Eye (tissue), 1 donor: ENCODE data around the gene SDF4.
A peak's percentile ranks its signal among the peaks of the same experiment; 100 is the strongest.

Source experiments
- DNase-seq: peaks from one replicate; pipeline ENCODE4 v3.0.0-alpha.2; 2015

SDF4 gene

DNA sequence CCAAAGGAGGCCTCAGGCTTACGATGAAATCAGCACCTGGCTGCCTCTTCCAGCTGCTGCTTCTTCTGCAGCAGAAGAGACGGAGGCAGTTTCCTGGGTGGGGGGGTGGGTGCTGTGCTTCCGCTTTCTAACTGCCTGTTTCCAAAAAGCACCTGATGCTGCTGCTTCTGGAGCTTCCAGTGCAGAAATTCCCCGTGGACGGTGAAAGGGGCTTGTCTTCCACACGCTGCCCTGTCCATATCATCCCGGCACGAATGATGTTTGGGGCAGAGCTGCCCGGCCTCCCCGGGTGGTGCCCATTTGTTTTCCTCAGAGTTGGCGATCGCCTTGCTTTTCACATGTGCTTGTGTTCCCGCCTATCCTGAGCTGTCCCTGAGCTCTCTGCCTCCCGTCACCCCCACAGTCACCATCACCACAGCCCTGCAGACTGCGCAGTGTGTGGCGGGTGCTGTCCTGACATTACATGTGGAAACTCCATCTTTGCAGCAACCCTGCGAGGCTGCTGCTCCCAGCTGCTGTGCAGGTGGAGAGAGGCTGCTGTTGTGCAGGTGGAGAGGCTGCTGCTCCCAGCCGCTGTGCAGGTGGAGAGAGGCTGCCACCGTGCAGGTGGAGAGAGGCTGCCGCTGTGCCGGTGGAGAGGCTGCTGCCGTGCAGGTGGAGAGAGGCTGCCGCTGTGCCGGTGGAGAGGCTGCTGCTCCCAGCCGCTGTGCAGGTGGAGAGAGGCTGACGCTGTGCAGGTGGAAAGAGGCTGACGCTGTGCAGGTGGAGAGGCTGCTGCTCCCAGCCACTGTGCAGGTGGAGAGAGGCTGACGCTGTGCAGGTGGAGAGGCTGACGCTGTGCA lies 56.4 kb downstream of the SDF4 start:
- DNase-seq: no peak

- DNase-seq: peak; percentile 65
Observed at GRCh38 chr1:1173793-1174415, 57.9 kb downstream of the SDF4 start, which contains the start of gene TTLL10. Gene TTLL10 (plus strand): TSS chr1:1173880. CDS start chr1:1179216, 5,336 bp downstream.

DNA sequence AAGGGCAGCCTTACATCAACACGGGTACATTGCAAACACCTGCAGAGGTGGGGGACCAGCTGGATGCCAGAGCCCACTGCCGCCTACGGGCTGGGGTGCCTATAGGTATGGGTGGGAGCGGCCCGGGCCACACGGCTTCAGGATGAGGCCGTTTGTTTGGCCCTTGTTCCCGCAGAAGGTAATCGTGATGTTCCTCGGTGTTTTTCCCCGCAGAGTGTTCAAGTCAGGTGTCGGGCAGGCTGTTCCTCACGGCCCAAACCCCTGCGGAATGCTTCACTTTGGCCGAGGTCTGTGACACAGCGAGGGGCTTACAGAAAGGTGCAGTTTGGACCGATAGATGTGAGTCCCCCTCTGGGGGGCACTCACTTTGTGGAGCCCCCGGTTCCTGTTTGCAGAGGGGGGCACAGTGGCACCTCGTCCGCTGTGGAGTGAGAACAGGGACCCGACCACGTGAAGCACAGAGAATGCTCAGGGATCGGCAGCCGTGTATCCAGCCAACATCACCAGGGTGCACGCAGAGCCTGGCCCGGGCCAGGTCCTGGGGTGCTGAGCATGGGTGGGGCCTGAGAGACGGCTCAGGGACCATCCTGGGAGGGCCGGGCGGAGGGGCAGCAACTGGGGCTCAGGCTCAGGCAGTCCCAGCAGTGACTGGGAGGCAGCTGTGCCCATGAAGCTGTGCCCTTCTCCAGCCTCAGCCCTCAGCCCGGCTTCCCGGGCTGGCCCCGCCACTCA lies 58.6 kb downstream of the SDF4 start:
- no peak for DNase-seq

GRCh38 chr1:1171546-1172340 lies 60.1 kb downstream of the SDF4 start:
- DNase-seq: no peak

DNA sequence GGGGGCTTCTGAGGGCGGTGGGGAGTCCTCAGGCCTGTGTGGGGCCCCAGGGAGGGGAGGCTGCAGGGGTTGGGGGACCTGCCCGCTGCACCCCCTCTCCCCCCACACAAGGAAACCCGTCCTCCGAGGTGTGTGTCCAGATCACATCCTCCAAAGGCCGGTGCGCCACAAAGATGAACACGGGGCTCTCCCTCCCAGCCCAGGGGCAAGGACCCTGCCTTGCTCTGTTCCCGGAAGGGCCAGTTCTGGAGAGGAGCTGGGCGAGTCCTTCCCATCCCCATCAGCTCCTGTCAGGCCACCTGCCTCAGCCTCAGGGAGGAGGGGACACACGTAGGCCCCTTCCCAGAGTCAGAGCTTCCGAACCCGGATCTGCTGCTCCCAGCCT lies 60.6 kb downstream of the SDF4 start:
- no peak for DNase-seq

DNA sequence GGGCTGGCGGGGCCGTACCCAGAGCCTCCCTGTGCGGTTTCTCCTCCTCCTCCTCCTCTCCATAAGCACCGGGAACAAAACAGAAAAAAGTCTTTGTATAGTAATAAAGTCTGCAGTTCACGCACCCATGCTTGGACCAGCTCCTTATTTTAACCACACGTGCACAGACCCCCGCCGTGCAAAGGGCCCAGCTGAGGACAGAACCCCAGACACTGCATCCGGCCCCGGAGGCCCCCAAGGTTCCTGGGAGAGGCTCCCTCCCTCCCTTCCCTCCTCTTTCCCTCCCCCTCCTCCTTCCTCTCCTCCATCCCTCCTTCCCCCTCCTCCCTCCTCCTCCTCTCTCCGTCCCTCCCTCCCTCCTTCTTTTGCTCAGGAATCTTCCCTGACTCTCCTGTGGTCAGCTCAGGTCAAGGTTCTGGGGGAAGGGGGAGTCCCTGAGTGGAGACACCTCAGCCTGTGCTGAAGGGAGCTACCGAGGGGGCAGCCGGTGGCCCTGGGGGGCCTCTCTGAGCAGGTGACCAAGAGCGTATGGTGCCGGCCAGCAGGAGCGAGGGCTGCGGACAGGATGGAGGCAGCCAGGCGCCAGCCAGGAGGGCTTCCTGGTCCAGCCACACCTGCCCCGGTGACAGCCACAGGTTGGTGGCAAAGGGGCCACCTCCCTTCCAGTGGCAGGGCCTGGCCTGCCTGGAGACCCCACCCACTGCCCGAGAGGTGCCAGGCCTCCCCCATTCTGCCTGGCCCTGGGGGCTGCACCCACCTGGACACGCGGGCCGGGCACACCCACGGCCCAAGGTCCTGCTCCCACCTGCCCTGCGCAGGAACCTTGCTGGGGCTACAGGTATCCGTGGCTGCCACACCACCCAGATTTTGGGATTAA lies 61.3 kb downstream of the SDF4 start:
- DNase-seq: no peak

DNA sequence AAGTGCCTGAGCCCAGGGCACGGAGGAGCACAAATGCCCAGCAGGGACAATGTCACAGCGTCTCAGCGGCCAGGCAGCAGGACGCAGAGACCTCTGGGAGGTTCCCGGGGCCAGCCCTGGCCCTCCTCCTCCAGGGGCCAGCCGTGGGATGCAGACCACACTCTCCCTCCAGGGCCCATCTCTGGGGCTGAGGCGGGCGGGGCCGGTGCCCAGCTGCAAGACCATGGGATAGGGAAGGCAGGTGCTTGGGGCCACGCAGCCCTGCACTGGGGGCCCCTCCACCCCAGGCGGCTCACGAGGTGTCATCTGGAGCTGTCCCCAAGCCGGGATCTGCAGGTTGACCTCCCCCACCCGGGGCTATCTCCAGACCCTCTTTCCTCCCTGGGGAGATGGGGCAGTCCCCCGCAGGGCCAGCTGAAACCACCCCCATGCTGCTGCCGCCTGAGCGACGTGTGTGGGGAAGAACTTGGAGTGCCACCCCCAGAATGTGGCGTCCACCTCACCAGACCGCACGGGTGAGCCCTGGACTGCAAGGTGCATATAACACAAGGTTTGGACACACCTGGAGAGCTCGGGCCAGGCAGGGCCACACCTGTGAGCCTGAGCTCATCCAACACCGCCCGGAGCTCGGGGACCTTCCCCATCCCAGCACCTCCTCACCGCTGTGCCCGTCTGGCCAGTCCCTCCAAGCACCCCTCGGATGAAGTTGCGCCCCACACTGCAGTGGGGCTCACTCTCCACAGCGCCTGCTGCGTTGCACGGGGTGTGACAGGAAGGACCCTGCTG lies 62.2 kb downstream of the SDF4 start:
- no peak for DNase-seq

DNA sequence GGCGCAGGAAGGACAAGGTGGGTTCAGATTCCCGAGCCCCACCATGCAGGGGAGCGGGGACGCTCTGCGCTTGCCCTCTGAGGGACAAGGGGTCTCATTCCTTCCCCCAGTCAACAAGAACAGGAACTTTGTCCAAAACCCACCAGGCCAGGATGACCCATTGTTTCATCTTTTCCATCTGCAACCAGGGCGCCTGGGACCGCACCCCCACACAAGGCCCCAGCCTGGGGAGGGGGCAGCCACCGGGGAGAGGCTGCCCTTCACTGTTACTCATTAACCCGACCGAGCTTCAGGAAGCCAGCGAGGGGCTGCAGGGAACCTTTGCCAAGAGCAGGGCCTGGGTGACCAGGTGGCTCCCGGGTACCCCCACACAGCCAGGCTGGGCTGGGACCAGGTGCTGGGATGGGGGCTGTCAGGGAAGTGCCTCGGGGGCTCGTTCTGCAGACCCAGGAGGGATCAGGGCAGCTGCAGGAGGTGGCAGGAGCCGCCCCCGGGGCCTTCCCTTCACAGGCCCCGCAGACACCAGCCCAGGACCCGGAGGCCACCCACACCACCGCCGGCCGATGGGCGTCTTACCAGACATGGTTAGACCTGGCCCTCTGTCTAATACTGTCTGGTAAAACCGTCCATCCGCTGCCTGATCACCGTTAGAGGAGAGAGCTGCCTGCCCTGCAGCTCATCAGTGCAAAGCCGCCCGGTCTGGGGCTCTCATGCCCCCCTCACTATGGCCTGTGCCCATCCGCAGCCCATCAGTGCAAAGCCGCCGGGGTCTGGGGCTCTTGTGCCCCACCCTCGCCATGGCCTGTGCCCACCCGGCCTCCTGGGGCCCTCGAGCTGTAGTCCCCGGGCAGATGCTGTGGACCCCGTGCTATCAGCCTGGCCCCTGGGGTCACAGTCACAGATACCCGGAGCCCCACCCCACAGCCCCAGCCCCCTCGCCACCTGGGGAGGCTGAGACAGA lies 63.1 kb downstream of the SDF4 start:
- no peak for DNase-seq

- no peak for DNase-seq
Observed at GRCh38 chr1:1167841-1168450, 63.9 kb downstream of the SDF4 start.

- no peak for DNase-seq
Observed at GRCh38 chr1:1167398-1167821, 64.4 kb downstream of the SDF4 start.
